ENCODE data around the gene RNF44. TPM values are rescaled to one million over a fixed set of nuclear protein-coding genes. Genes with fewer than 3 reads are reported as not detected.

RNF44 gene
- total RNA-seq, 1 donor from 2014 or later, result 103 TPM

DNA sequence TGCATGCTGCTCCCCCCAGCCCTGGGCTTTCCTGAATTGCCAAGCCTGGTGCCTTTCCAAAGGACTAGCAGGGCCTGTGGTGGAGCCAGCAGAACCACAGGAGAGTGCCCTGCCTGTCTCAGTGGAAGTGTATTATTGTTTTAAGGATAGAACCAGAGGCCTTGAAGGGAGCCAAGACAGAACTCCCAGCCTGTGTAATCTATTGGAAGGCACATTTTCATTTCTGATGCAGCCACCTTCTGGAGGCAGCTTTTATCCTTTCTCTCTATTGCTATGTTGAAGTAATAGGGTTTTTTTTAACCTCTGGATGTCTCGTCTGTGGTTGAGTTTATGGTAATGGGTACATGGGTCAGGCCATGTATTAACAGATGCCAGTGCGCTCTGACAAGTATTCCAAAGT, 29.3 kb downstream of the RNF44 start:
- Mint-ChIP-seq H3K27ac (ENCODE audit: unreplicated experiment) (no peak overlapping the region), H3K27me3 (ENCODE audit: unreplicated experiment) (no peaks in the 10 kb centered on the region), H3K36me3 (ENCODE audit: low read depth, unreplicated experiment) (peaks cover 38% of the 10 kb centered on the region), H3K4me3 (ENCODE audit: unreplicated experiment) (no peak overlapping the region), H3K9me3 (ENCODE audit: unreplicated experiment) (no peaks in the 10 kb centered on the region), H3K4me1 (ENCODE audit: unreplicated experiment) (no peaks in the 10 kb centered on the region)
- TF ChIP-seq, protein P1, sequence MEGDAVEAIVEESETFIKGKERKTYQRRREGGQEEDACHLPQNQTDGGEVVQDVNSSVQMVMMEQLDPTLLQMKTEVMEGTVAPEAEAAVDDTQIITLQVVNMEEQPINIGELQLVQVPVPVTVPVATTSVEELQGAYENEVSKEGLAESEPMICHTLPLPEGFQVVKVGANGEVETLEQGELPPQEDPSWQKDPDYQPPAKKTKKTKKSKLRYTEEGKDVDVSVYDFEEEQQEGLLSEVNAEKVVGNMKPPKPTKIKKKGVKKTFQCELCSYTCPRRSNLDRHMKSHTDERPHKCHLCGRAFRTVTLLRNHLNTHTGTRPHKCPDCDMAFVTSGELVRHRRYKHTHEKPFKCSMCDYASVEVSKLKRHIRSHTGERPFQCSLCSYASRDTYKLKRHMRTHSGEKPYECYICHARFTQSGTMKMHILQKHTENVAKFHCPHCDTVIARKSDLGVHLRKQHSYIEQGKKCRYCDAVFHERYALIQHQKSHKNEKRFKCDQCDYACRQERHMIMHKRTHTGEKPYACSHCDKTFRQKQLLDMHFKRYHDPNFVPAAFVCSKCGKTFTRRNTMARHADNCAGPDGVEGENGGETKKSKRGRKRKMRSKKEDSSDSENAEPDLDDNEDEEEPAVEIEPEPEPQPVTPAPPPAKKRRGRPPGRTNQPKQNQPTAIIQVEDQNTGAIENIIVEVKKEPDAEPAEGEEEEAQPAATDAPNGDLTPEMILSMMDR (IDR thresholded peaks at IDR 0.05; ENCODE audit: unreplicated experiment), result no peak
- DNase-seq (ENCODE audit: low spot score), result no peak

DNA sequence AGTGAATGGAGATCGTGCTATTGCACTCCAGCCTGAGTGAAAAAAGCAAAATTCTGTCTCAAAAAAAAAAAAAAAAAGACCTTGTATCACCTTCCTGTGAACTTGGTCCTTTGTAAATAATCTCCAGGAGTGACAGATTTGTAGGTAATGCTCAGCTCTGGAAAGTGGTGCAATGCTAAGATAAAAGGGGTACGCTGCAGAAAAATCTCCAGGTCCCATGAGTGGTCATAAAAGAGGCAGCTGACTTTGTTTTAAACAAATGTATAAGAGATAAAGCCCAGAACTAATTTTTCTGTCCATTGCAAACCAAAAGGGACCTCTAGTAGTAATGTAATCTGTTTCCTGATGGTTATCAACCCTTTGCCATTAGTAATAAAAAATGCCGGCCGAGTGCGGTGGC, 33.7 kb downstream of the RNF44 start:
- no peaks in the 10 kb centered on the region for H3K27me3 Mint-ChIP-seq (ENCODE audit: unreplicated experiment)
- peaks cover 38% of the 10 kb centered on the region for H3K36me3 Mint-ChIP-seq (ENCODE audit: low read depth, unreplicated experiment)
- no peak overlapping the region for H3K27ac Mint-ChIP-seq (ENCODE audit: unreplicated experiment)
- DNase-seq (ENCODE audit: low spot score), result no peak
- TF ChIP-seq, protein P1 (IDR thresholded peaks at IDR 0.05; ENCODE audit: unreplicated experiment), result no peak
- H3K4me1 Mint-ChIP-seq (ENCODE audit: unreplicated experiment), result no peaks in the 10 kb centered on the region
- H3K4me3 Mint-ChIP-seq (ENCODE audit: unreplicated experiment), result no peak overlapping the region
- no peaks in the 10 kb centered on the region for H3K9me3 Mint-ChIP-seq (ENCODE audit: unreplicated experiment)

DNA sequence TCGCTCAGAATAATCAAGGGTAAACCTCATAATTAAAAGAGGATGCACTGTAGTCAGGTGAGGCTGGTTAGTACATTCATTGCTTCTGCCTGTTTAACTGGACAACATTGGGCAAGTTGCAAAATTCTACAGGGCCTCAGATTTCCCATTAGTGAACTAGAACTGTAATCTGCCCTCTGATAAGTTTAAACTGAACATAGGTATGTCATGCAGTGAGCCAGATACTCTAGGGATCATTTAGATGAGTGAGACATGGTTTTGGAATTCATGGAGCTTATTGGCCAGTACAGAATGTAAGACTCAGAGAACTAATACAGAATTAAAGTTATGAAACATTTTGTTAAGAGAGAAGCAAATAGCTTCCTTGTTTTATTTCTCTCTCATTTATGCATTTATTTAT, 35.9 kb downstream of the RNF44 start:
- Mint-ChIP-seq H3K9me3 (ENCODE audit: unreplicated experiment) (no peaks in the 10 kb centered on the region), H3K36me3 (ENCODE audit: low read depth, unreplicated experiment) (peaks cover 25% of the 10 kb centered on the region), H3K4me1 (ENCODE audit: unreplicated experiment) (no peaks in the 10 kb centered on the region), H3K27me3 (ENCODE audit: unreplicated experiment) (no peaks in the 10 kb centered on the region), H3K27ac (ENCODE audit: unreplicated experiment) (no peak overlapping the region), H3K4me3 (ENCODE audit: unreplicated experiment) (no peak overlapping the region)
- TF ChIP-seq, protein P1 (IDR thresholded peaks at IDR 0.05; ENCODE audit: unreplicated experiment), result no peak
- no peak for DNase-seq (ENCODE audit: low spot score)

DNA sequence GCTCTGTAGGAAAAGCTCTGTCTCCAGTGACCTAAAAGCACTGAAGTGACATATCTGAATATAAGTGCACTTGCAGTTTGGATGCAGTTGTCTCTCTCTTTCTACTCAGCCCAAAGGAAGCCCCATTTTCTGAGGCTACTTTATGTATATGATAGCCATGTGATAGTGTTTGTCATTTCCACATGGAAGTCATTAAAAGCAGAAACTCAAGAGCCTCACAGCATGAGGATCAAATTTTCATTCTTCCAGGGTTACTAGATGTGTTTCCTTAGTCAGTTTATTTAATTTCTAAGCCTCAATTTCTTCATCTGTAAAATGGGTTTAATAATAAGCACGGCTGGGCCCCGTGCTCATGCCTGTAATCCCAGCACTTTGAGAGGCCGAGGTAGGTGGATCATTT, 36.7 kb downstream of the RNF44 start:
- no peak for DNase-seq (ENCODE audit: low spot score)
- Mint-ChIP-seq H3K36me3 (ENCODE audit: low read depth, unreplicated experiment) (peaks cover 24% of the 10 kb centered on the region), H3K4me1 (ENCODE audit: unreplicated experiment) (no peaks in the 10 kb centered on the region), H3K4me3 (ENCODE audit: unreplicated experiment) (no peak overlapping the region), H3K9me3 (ENCODE audit: unreplicated experiment) (no peaks in the 10 kb centered on the region), H3K27ac (ENCODE audit: unreplicated experiment) (no peak overlapping the region), H3K27me3 (ENCODE audit: unreplicated experiment) (no peaks in the 10 kb centered on the region)
- TF ChIP-seq, protein P1 (IDR thresholded peaks at IDR 0.05; ENCODE audit: unreplicated experiment), result no peak

DNA sequence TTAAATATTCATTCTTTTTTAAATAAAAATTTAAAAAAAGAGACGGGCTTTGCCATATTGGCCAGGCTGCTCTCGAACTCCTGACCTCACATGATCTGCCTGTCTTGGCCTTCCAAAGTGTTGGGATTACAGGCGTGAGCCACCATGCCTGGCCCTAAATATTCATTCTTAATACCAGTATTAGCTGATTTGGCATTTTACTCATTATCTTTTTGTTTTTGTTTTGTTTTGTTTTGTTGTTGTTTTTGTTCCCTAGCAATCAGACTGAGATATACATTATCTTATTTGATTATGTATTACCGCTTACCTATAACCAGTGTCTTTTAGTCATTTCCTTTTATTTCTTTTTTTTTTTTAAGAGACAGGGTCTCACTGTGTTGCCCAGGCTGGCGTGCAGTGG, 37.9 kb downstream of the RNF44 start:
- Mint-ChIP-seq H3K9me3 (ENCODE audit: unreplicated experiment) (no peaks in the 10 kb centered on the region), H3K27ac (ENCODE audit: unreplicated experiment) (no peak overlapping the region), H3K36me3 (ENCODE audit: low read depth, unreplicated experiment) (peaks cover 21% of the 10 kb centered on the region), H3K4me3 (ENCODE audit: unreplicated experiment) (no peak overlapping the region), H3K27me3 (ENCODE audit: unreplicated experiment) (no peaks in the 10 kb centered on the region), H3K4me1 (ENCODE audit: unreplicated experiment) (no peaks in the 10 kb centered on the region)
- TF ChIP-seq, protein P1 (IDR thresholded peaks at IDR 0.05; ENCODE audit: unreplicated experiment), result no peak
- no peak for DNase-seq (ENCODE audit: low spot score)
